Measurements from ENCODE around the gene LCNL1.
"Not testable (repeated sequence)": the region's sequence is repeated elsewhere in the genome, so short reads cannot be mapped to it uniquely, and the experiment has no call there.

The LCNL1 gene

GRCh38 chr9:137026384-137026783 is 43.6 kb downstream of the LCNL1 start:
- no peak for DNase-seq (ENCODE audit: low spot score)

GRCh38 chr9:137026828-137027227 is 44.0 kb downstream of the LCNL1 start:
- no peak for DNase-seq (ENCODE audit: low spot score)

GRCh38 chr9:137027369-137028262 is 44.8 kb downstream of the LCNL1 start, which contains the start of gene ABCA2:
ABCA2 (minus strand) TSS chr9:137028237; CDS start chr9:137028140, 97 bp downstream.
- no peak for DNase-seq (ENCODE audit: low spot score)

GRCh38 chr9:137028263-137029057 is 45.7 kb downstream of the LCNL1 start:
- peak; percentile 75 for DNase-seq (ENCODE audit: low spot score)

- DNase-seq (ENCODE audit: low spot score): peak; percentile 73
Observed at GRCh38 chr9:137029058-137029936, 46.5 kb downstream of the LCNL1 start.

GRCh38 chr9:137030006-137030405 is 47.2 kb downstream of the LCNL1 start:
- DNase-seq (ENCODE audit: low spot score): no peak

GRCh38 chr9:137030538-137031527 is 48.0 kb downstream of the LCNL1 start:
- no peak for DNase-seq (ENCODE audit: low spot score)

GRCh38 chr9:137031904-137032640 is 49.3 kb downstream of the LCNL1 start, which contains the start of gene FUT7:
FUT7 (minus strand) TSS chr9:137032088; CDS start chr9:137031991, 97 bp downstream.
- no peak for DNase-seq (ENCODE audit: low spot score)

GRCh38 chr9:137032858-137033257 is 50.1 kb downstream of the LCNL1 start:
- no peak for DNase-seq (ENCODE audit: low spot score)

GRCh38 chr9:137033481-137033880 is 50.7 kb downstream of the LCNL1 start:
- not testable (repeated sequence) for DNase-seq (ENCODE audit: low spot score)

- DNase-seq (ENCODE audit: low spot score): no peak
Observed at GRCh38 chr9:137034039-137034708, 51.4 kb downstream of the LCNL1 start.

- peak; percentile 82 for DNase-seq (ENCODE audit: low spot score)
Observed at GRCh38 chr9:137034709-137035506, 52.1 kb downstream of the LCNL1 start.

Measured in hematopoietic multipotent progenitor cell treated with erythropoietin and hydrocortisone succinate and interleukin-3 and kit ligand, for 15 days (in vitro differentiated cells).